ENCODE data around the gene C1orf159. TPM values are rescaled to one million over a fixed set of nuclear protein-coding genes. Genes with fewer than 3 reads are reported as not detected.
A peak's percentile ranks its signal among the peaks of the same experiment; 100 is the strongest.

C1orf159 gene
- total and polyA plus RNA-seq, 12 donors: 2.9 to 14.0 (median 4.1) TPM

GRCh38 chr1:1090424-1091343, 25.2 kb downstream of the C1orf159 start:
- no peak overlapping the region for H3K4me3 ChIP-seq
- H3K36me3 ChIP-seq: no peaks in the 10 kb centered on the region
- H3K9me3 ChIP-seq: no peaks in the 10 kb centered on the region
- H3K4me1 ChIP-seq: no peaks in the 10 kb centered on the region
- ATAC-seq (peak in 3 of 8 donors; percentile 11 to 31 (median 29)), DNase-seq (no peak)
- H3K27ac ChIP-seq: no peak overlapping the region
- H3K27me3 ChIP-seq: no peaks in the 10 kb centered on the region
- no peak for TF ChIP-seq CTCF (IDR thresholded peaks at IDR 0.05)
- 94 to 96% methylated on average over 45 of the region's 45 CpGs for WGBS, 2 donors
- intact Hi-C loops (cut with DNase I): no loop called here

- no peaks in the 10 kb centered on the region for H3K27me3 ChIP-seq
- no peaks in the 10 kb centered on the region for H3K4me1 ChIP-seq
- intact Hi-C loops (cut with DNase I): no loop called here
- no peak overlapping the region for H3K27ac ChIP-seq
- DNase-seq (no peak), ATAC-seq (no peak)
- no peaks in the 10 kb centered on the region for H3K36me3 ChIP-seq
- 95% methylated on average over 22 of the region's 22 CpGs for WGBS, 2 donors
- H3K9me3 ChIP-seq: no peaks in the 10 kb centered on the region
- H3K4me3 ChIP-seq: no peak overlapping the region
- TF ChIP-seq CTCF (IDR thresholded peaks at IDR 0.05): no peak
Measured at GRCh38 chr1:1089731-1090423, 26.0 kb downstream of the C1orf159 start.

- no peak overlapping the region for H3K27ac ChIP-seq
- no peaks in the 10 kb centered on the region for H3K36me3 ChIP-seq
- WGBS, 2 donors: 92 to 94% methylated on average over 42 to 46 of the region's 46 CpGs
- no peaks in the 10 kb centered on the region for H3K4me1 ChIP-seq
- no peaks in the 10 kb centered on the region for H3K9me3 ChIP-seq
- intact Hi-C loops (cut with DNase I): no loop called here
- no peak for TF ChIP-seq CTCF (IDR thresholded peaks at IDR 0.05)
- no peaks in the 10 kb centered on the region for H3K27me3 ChIP-seq
- DNase-seq: no peak
- no peak for ATAC-seq
- H3K4me3 ChIP-seq: no peak overlapping the region
Measured at GRCh38 chr1:1088801-1089680, 26.8 kb downstream of the C1orf159 start.

Data from heart right ventricle (tissue), 16 donors.